K562 (cell line): ENCODE data around the gene POMGNT2. TPM values are rescaled to one million over a fixed set of nuclear protein-coding genes. Genes with fewer than 3 reads are reported as not detected.
A peak's percentile ranks its signal among the peaks of the same experiment; 100 is the strongest.

ENCODE experiments used
- CBFB ChIP-seq: sonication (generic); formaldehyde crosslinking; IDR thresholded peaks from 2 replicates; pipeline ENCODE4 v1.4.0; 2020; ENCODE audit warnings: mild to moderate bottlenecking, missing genetic modification reagents
- PBX2 ChIP-seq, 2 experiments: IDR thresholded peaks in 1 of 2; conservative IDR thresholded peaks in 1 of 2; 2 replicates each; pipeline ENCODE4 v1.6.1; 2016; ENCODE audit warnings: low read depth in 2 of 2, mild to moderate bottlenecking in 1 of 2, missing compliant biosample characterization in 1 of 2, missing genetic modification characterization in 1 of 2, moderate library complexity in 1 of 2
- SOX6 ChIP-seq: fragments of 450-650 bp; IDR thresholded peaks from 2 replicates; pipeline ENCODE4 v1.6.1; 2014; ENCODE audit warnings: mild to moderate bottlenecking
- TAF9B ChIP-seq: fragments of 450-650 bp; IDR thresholded peaks from 2 replicates; pipeline ENCODE4 v1.6.1; 2018; ENCODE audit warnings: mild to moderate bottlenecking; ENCODE audit not compliant: partially characterized antibody
- polyA plus RNA-seq, 8 experiments: library from polyadenylated mRNA; depleted of rRNA in 4 of 8; stranded (reverse) in 5 of 8; unstranded in 3 of 8; fragments of >200 nt; fragmentation: Nextera tagmentation in 2 of 8; fragmentation: Illumina TruSeq in 1 of 8; extraction: Ambion mirVana in 2 of 8; extraction: Trizol in 1 of 8; gene quantifications; 2 replicates each; pipeline versions ENCODE4 v1.2.1 to v1.2.3, GENCODE V29; 2011 to 2014; ENCODE audit warnings: inconsistent platforms in 1 of 8, missing spikeins in 1 of 8
- total RNA-seq, 7 experiments: library from RNA; depleted of rRNA in 6 of 7; stranded (reverse); fragments of >200 nt in 6 of 7; fragmentation: Illumina TruSeq in 2 of 7; extraction: Trizol in 2 of 7; gene quantifications; 2 replicates each; pipeline versions ENCODE4 v1.2.1 to v1.2.3, GENCODE V29; 2011 to 2021; ENCODE audit warnings: low replicate concordance in 1 of 7
- TF ChIP-seq, protein P1 (sequence below): fragments of 200-600 bp; sonication (generic); IDR thresholded peaks from one replicate; pipeline ENCODE4 v1.6.1; 2012; ENCODE audit warnings: mild to moderate bottlenecking, low read depth, low read length, inconsistent platforms
- TF ChIP-seq, protein P2 (sequence below): sonication (generic); formaldehyde crosslinking; IDR thresholded peaks from 2 replicates; pipeline ENCODE4 v1.8.0; 2023; ENCODE audit warnings: missing genetic modification reagents, mild to moderate bottlenecking, borderline replicate concordance

POMGNT2 gene
- total and polyA plus RNA-seq, 9 of the 15 experiments (the other 6 are each of a cell fraction or from before 2014, with no cell fraction given): 0.65 to 14.1 (median 10.3) TPM

DNA sequence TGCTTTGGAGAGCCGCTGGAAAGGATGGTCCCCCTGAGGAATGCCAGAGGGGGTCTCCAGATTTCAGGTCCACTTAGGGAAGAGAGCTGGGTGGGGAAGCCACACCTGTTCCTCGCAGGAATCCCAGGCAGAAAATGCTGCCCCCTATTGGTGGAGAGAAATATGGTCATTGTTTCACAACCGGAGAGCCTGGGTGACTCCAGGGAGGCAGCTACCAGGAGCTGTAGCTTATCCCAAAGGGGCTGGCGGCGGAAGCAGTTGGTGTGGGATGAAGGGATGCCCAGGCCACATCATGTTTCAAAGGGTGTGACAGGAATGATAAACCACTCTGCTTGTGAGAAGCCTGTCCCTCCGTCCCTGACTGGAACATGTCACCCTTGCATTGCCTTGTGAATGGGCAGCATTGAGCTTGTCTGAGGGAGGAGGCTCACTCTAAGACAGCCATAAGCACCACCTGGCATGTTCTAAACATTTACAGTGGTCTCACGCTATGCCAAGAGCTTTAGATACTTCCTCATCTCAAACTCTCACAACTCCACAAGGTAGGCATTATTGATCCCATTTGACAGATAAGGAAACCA lies 34.5 kb downstream of the POMGNT2 start (continued):
- TF ChIP-seq, protein P1, sequence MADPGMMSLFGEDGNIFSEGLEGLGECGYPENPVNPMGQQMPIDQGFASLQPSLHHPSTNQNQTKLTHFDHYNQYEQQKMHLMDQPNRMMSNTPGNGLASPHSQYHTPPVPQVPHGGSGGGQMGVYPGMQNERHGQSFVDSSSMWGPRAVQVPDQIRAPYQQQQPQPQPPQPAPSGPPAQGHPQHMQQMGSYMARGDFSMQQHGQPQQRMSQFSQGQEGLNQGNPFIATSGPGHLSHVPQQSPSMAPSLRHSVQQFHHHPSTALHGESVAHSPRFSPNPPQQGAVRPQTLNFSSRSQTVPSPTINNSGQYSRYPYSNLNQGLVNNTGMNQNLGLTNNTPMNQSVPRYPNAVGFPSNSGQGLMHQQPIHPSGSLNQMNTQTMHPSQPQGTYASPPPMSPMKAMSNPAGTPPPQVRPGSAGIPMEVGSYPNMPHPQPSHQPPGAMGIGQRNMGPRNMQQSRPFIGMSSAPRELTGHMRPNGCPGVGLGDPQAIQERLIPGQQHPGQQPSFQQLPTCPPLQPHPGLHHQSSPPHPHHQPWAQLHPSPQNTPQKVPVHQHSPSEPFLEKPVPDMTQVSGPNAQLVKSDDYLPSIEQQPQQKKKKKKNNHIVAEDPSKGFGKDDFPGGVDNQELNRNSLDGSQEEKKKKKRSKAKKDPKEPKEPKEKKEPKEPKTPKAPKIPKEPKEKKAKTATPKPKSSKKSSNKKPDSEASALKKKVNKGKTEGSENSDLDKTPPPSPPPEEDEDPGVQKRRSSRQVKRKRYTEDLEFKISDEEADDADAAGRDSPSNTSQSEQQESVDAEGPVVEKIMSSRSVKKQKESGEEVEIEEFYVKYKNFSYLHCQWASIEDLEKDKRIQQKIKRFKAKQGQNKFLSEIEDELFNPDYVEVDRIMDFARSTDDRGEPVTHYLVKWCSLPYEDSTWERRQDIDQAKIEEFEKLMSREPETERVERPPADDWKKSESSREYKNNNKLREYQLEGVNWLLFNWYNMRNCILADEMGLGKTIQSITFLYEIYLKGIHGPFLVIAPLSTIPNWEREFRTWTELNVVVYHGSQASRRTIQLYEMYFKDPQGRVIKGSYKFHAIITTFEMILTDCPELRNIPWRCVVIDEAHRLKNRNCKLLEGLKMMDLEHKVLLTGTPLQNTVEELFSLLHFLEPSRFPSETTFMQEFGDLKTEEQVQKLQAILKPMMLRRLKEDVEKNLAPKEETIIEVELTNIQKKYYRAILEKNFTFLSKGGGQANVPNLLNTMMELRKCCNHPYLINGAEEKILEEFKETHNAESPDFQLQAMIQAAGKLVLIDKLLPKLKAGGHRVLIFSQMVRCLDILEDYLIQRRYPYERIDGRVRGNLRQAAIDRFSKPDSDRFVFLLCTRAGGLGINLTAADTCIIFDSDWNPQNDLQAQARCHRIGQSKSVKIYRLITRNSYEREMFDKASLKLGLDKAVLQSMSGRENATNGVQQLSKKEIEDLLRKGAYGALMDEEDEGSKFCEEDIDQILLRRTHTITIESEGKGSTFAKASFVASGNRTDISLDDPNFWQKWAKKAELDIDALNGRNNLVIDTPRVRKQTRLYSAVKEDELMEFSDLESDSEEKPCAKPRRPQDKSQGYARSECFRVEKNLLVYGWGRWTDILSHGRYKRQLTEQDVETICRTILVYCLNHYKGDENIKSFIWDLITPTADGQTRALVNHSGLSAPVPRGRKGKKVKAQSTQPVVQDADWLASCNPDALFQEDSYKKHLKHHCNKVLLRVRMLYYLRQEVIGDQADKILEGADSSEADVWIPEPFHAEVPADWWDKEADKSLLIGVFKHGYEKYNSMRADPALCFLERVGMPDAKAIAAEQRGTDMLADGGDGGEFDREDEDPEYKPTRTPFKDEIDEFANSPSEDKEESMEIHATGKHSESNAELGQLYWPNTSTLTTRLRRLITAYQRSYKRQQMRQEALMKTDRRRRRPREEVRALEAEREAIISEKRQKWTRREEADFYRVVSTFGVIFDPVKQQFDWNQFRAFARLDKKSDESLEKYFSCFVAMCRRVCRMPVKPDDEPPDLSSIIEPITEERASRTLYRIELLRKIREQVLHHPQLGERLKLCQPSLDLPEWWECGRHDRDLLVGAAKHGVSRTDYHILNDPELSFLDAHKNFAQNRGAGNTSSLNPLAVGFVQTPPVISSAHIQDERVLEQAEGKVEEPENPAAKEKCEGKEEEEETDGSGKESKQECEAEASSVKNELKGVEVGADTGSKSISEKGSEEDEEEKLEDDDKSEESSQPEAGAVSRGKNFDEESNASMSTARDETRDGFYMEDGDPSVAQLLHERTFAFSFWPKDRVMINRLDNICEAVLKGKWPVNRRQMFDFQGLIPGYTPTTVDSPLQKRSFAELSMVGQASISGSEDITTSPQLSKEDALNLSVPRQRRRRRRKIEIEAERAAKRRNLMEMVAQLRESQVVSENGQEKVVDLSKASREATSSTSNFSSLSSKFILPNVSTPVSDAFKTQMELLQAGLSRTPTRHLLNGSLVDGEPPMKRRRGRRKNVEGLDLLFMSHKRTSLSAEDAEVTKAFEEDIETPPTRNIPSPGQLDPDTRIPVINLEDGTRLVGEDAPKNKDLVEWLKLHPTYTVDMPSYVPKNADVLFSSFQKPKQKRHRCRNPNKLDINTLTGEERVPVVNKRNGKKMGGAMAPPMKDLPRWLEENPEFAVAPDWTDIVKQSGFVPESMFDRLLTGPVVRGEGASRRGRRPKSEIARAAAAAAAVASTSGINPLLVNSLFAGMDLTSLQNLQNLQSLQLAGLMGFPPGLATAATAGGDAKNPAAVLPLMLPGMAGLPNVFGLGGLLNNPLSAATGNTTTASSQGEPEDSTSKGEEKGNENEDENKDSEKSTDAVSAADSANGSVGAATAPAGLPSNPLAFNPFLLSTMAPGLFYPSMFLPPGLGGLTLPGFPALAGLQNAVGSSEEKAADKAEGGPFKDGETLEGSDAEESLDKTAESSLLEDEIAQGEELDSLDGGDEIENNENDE: no peak
- TF ChIP-seq, protein P2, sequence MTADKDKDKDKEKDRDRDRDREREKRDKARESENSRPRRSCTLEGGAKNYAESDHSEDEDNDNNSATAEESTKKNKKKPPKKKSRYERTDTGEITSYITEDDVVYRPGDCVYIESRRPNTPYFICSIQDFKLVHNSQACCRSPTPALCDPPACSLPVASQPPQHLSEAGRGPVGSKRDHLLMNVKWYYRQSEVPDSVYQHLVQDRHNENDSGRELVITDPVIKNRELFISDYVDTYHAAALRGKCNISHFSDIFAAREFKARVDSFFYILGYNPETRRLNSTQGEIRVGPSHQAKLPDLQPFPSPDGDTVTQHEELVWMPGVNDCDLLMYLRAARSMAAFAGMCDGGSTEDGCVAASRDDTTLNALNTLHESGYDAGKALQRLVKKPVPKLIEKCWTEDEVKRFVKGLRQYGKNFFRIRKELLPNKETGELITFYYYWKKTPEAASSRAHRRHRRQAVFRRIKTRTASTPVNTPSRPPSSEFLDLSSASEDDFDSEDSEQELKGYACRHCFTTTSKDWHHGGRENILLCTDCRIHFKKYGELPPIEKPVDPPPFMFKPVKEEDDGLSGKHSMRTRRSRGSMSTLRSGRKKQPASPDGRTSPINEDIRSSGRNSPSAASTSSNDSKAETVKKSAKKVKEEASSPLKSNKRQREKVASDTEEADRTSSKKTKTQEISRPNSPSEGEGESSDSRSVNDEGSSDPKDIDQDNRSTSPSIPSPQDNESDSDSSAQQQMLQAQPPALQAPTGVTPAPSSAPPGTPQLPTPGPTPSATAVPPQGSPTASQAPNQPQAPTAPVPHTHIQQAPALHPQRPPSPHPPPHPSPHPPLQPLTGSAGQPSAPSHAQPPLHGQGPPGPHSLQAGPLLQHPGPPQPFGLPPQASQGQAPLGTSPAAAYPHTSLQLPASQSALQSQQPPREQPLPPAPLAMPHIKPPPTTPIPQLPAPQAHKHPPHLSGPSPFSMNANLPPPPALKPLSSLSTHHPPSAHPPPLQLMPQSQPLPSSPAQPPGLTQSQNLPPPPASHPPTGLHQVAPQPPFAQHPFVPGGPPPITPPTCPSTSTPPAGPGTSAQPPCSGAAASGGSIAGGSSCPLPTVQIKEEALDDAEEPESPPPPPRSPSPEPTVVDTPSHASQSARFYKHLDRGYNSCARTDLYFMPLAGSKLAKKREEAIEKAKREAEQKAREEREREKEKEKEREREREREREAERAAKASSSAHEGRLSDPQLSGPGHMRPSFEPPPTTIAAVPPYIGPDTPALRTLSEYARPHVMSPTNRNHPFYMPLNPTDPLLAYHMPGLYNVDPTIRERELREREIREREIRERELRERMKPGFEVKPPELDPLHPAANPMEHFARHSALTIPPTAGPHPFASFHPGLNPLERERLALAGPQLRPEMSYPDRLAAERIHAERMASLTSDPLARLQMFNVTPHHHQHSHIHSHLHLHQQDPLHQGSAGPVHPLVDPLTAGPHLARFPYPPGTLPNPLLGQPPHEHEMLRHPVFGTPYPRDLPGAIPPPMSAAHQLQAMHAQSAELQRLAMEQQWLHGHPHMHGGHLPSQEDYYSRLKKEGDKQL (CRISPR knock-in tag): no peak
- TF ChIP-seq CBFB (no peak), PBX2 (CRISPR knock-in tag; IDR thresholded peaks at IDR 0.05; ENCODE audit: low read depth) (no peak), PBX2 (tag; conservative IDR thresholded peaks at IDR 0.05; ENCODE audit: low read depth) (no peak), TAF9B (no peak), SOX6 (0 out of 2 replicates have a peak, but pooled peaks have one; percentile 17)
